Bronchial epithelial cell (primary cell): ENCODE results near the gene CHST11. TPM values are rescaled to one million over a fixed set of nuclear protein-coding genes. Genes with fewer than 3 reads are reported as not detected.

Experiments
- DNase-seq: peaks from one replicate; pipeline ENCODE4 v3.0.0-alpha.2; 2010; ENCODE audit warnings: low read depth
- FAIRE-seq: peaks from 2 replicates; lab custom pipeline; 2011; peaks lifted over from hg19 to GRCh38; lab: Jason Lieb, UNC
- H3K27me3 ChIP-seq: 2 replicates; pipeline ENCODE4 v1.5.1; 2011; ENCODE audit warnings: low read length; ENCODE audit not compliant: control insufficient read depth, insufficient read depth
- H3K36me3 ChIP-seq: 2 replicates; pipeline ENCODE4 v1.5.1; 2011; ENCODE audit warnings: low read length; ENCODE audit not compliant: control insufficient read depth, insufficient read depth
- H3K4me3 ChIP-seq: 2 replicates; pipeline ENCODE4 v1.5.1; 2011; ENCODE audit warnings: mild to moderate bottlenecking, low read depth, low read length, control low read depth
- CTCF ChIP-seq: IDR thresholded peaks from 2 replicates; pipeline ENCODE4 v1.5.1; 2011; ENCODE audit warnings: mild to moderate bottlenecking, moderate library complexity, low read length, control low read depth, inconsistent platforms; ENCODE audit not compliant: insufficient read depth, severe bottlenecking
- total RNA-seq: library from RNA; depleted of rRNA; stranded (reverse); fragments of >200 nt; gene quantifications from 2 replicates; pipeline ENCODE4 v1.2.1, GENCODE V29; 2014

Gene CHST11
- total RNA-seq, 1 donor from 2014 or later, result 7.9 TPM

- no peak overlapping the region for H3K4me3 ChIP-seq
- H3K36me3 ChIP-seq, result no peaks in the 10 kb centered on the region
- FAIRE-seq (no peak), DNase-seq (no peak)
- TF ChIP-seq CTCF, result no peak
- H3K27me3 ChIP-seq, result no peaks in the 10 kb centered on the region
Observed at GRCh38 chr12:104712477-104712876, 255.7 kb downstream of the CHST11 start.

GRCh38 chr12:104712968-104713367 lies 256.2 kb downstream of the CHST11 start:
- no peak for DNase-seq
- Histone ChIP-seq H3K4me3 (no peak overlapping the region), H3K27me3 (no peaks in the 10 kb centered on the region), H3K36me3 (no peaks in the 10 kb centered on the region)
- no peak for FAIRE-seq
- no peak for TF ChIP-seq CTCF

GRCh38 chr12:104713444-104713843 lies 256.7 kb downstream of the CHST11 start:
- DNase-seq (no peak), FAIRE-seq (no peak)
- no peaks in the 10 kb centered on the region for H3K36me3 ChIP-seq
- TF ChIP-seq CTCF, result no peak
- H3K27me3 ChIP-seq, result no peaks in the 10 kb centered on the region
- no peak overlapping the region for H3K4me3 ChIP-seq

- DNase-seq, result no peak
- no peak for FAIRE-seq
- no peak for TF ChIP-seq CTCF
- Histone ChIP-seq H3K27me3 (no peaks in the 10 kb centered on the region), H3K4me3 (no peak overlapping the region), H3K36me3 (no peaks in the 10 kb centered on the region)
Observed at GRCh38 chr12:104714369-104714768, 257.6 kb downstream of the CHST11 start.

GRCh38 chr12:104716172-104716571 lies 259.4 kb downstream of the CHST11 start:
- H3K4me3 ChIP-seq, result no peak overlapping the region
- no peak for TF ChIP-seq CTCF
- DNase-seq (no peak), FAIRE-seq (no peak)
- no peaks in the 10 kb centered on the region for H3K36me3 ChIP-seq
- H3K27me3 ChIP-seq, result no peaks in the 10 kb centered on the region

GRCh38 chr12:104718304-104718929 lies 261.7 kb downstream of the CHST11 start:
- no peak for TF ChIP-seq CTCF
- Histone ChIP-seq H3K36me3 (no peaks in the 10 kb centered on the region), H3K27me3 (no peaks in the 10 kb centered on the region), H3K4me3 (no peak overlapping the region)
- FAIRE-seq, result no peak
- no peak for DNase-seq
